ENCODE data around the gene NDUFAF7.

GRCh38 chr2:37246205-37246604 lies 14.7 kb downstream of the NDUFAF7 start:
- TF ChIP-seq CTCF (IDR thresholded peaks at IDR 0.05) (no peak), POLR2A (IDR thresholded peaks at IDR 0.05) (no peak)

Data from suprapubic skin (tissue), 3 donors.